ENCODE results near the gene PCGF2. TPM values are rescaled to one million over a fixed set of nuclear protein-coding genes. Genes with fewer than 3 reads are reported as not detected.
A peak's percentile ranks its signal among the peaks of the same experiment; 100 is the strongest.

Gene PCGF2
- total RNA-seq, 2 donors from 2014 or later: 14.1 to 28.4 TPM

- Histone ChIP-seq H3K4me1 (ENCODE audit: control insufficient read depth in 1 of 2, low read depth in 2 of 2) (peaks cover 0 to 12% of the 10 kb centered on the region in 2 donors), H3K4me3 (no peak overlapping the region), H3K36me3 (peaks cover 35% of the 10 kb centered on the region), H3K9me3 (no peaks in the 10 kb centered on the region), H3K27ac (no peak overlapping the region), H3K27me3 (replicated peaks; ENCODE audit: insufficient read depth) (no peaks in the 10 kb centered on the region)
- no peak for DNase-seq (ENCODE audit: low spot score)
- TF ChIP-seq CTCF (IDR thresholded peaks at IDR 0.05): no peak
- no peak for ATAC-seq (ENCODE audit: insufficient number of reproducible peaks, low FRiP score, low read depth)
These were observed 38.1 kb downstream of the PCGF2 start for GRCh38 chr17:38709864-38710603.

GRCh38 chr17:38709104-38709820 lies 38.9 kb downstream of the PCGF2 start:
- Histone ChIP-seq H3K36me3 (peaks cover 34% of the 10 kb centered on the region), H3K27ac (no peak overlapping the region), H3K4me3 (no peak overlapping the region), H3K4me1 (ENCODE audit: control insufficient read depth in 1 of 2, low read depth in 2 of 2) (peaks cover 0 to 12% of the 10 kb centered on the region in 2 donors), H3K9me3 (no peaks in the 10 kb centered on the region), H3K27me3 (replicated peaks; ENCODE audit: insufficient read depth) (no peaks in the 10 kb centered on the region)
- DNase-seq (ENCODE audit: low spot score): no peak
- no peak for TF ChIP-seq CTCF (IDR thresholded peaks at IDR 0.05)
- no peak for ATAC-seq (ENCODE audit: insufficient number of reproducible peaks, low FRiP score, low read depth)

- Histone ChIP-seq H3K4me3 (no peak overlapping the region), H3K4me1 (ENCODE audit: control insufficient read depth in 1 of 2, low read depth in 2 of 2) (peaks cover 0 to 19% of the 10 kb centered on the region in 2 donors), H3K27me3 (replicated peaks; ENCODE audit: insufficient read depth) (no peaks in the 10 kb centered on the region), H3K9me3 (no peaks in the 10 kb centered on the region), H3K27ac (no peak overlapping the region), H3K36me3 (peaks cover 25% of the 10 kb centered on the region)
- no peak for DNase-seq (ENCODE audit: low spot score)
- ATAC-seq (ENCODE audit: insufficient number of reproducible peaks, low FRiP score, low read depth): no peak
- no peak for TF ChIP-seq CTCF (IDR thresholded peaks at IDR 0.05)
These were observed 40.3 kb downstream of the PCGF2 start for GRCh38 chr17:38707678-38708351.

- no peaks in the 10 kb centered on the region for H3K27me3 ChIP-seq (replicated peaks; ENCODE audit: insufficient read depth)
- ATAC-seq (ENCODE audit: insufficient number of reproducible peaks, low FRiP score, low read depth) (no peak), DNase-seq (ENCODE audit: low spot score) (no peak)
- H3K27ac ChIP-seq: peak overlapping the region; percentile 85 to 86
- peak overlapping the region; percentile 99 for H3K4me3 ChIP-seq
- TF ChIP-seq CTCF (IDR thresholded peaks at IDR 0.05): no peak
- peaks cover 0 to 21% of the 10 kb centered on the region in 2 donors for H3K4me1 ChIP-seq (ENCODE audit: control insufficient read depth in 1 of 2, low read depth in 2 of 2)
- peaks cover 15% of the 10 kb centered on the region for H3K36me3 ChIP-seq
- H3K9me3 ChIP-seq: no peaks in the 10 kb centered on the region
These were observed 41.5 kb downstream of the PCGF2 start for GRCh38 chr17:38706505-38707216.

All from thoracic aorta (tissue), 2 donors.